Suprapubic skin (tissue), 4 donors: ENCODE results near the gene CHST9. TPM values are rescaled to one million over a fixed set of nuclear protein-coding genes. Genes with fewer than 3 reads are reported as not detected.

Source experiments
- DNase-seq, 2 donors: peaks; one replicate each; pipeline ENCODE4 v3.0.0-alpha.2; 2019; ENCODE audit warnings: low spot score in 2 of 2
- H3K27ac ChIP-seq: fragments of 200-600 bp; sonication (generic); one replicate; pipeline ENCODE4 v1.5.1; 2019
- H3K27me3 ChIP-seq: fragments of 200-600 bp; sonication (generic); one replicate; pipeline ENCODE4 v1.5.1; 2019
- H3K36me3 ChIP-seq: fragments of 200-600 bp; sonication (generic); one replicate; pipeline ENCODE4 v1.5.1; 2019
- H3K4me1 ChIP-seq: fragments of 200-600 bp; sonication (generic); one replicate; pipeline ENCODE4 v1.5.1; 2019
- H3K4me3 ChIP-seq: fragments of 200-600 bp; sonication (generic); one replicate; pipeline ENCODE4 v1.5.1; 2019; ENCODE audit warnings: mild to moderate bottlenecking
- H3K9me3 ChIP-seq: fragments of 200-600 bp; sonication (generic); one replicate; pipeline ENCODE4 v1.5.1; 2019
- EP300 ChIP-seq: sonication (generic); formaldehyde crosslinking; IDR thresholded peaks from one replicate; pipeline ENCODE4 v1.6.1; 2017; ENCODE audit warnings: antibody characterized with exemption
- POLR2A ChIP-seq, 2 donors: fragments of 450-650 bp; IDR thresholded peaks; one replicate each; pipeline ENCODE4 v1.6.1; 2017; ENCODE audit warnings: antibody characterized with exemption in 2 of 2, mild to moderate bottlenecking in 2 of 2, moderate library complexity in 2 of 2
- POLR2AphosphoS5 ChIP-seq, 3 donors: sonication (generic); formaldehyde crosslinking; IDR thresholded peaks; one replicate each; pipeline ENCODE4 v1.6.1; 2017; ENCODE audit warnings: antibody characterized with exemption in 3 of 3
- WGBS: methylation state at CpG from one replicate; pipeline ENCODE4 v1.1.5; 2018; 5-methylcytosine and 5-hydroxymethylcytosine counted together
- total RNA-seq, 4 donors: library from RNA; depleted of rRNA; stranded (reverse); fragments of >200 nt; gene quantifications; one replicate each; pipeline ENCODE4 v1.1.0, GENCODE V29; 2016
- TF ChIP-seq, protein P1 (sequence below), 2 donors: fragments of 200-600 bp in 1 of 2; fragments of 450-650 bp in 1 of 2; sonication (generic) in 1 of 2; IDR thresholded peaks; one replicate each; pipeline ENCODE4 v1.5.1; 2016 to 2019; ENCODE audit warnings: antibody characterized with exemption in 2 of 2, mild to moderate bottlenecking in 1 of 2, moderate library complexity in 1 of 2

The CHST9 gene
- total RNA-seq, 4 donors from 2014 or later: 0.08 to 2.0 (median 0.33) TPM

DNA sequence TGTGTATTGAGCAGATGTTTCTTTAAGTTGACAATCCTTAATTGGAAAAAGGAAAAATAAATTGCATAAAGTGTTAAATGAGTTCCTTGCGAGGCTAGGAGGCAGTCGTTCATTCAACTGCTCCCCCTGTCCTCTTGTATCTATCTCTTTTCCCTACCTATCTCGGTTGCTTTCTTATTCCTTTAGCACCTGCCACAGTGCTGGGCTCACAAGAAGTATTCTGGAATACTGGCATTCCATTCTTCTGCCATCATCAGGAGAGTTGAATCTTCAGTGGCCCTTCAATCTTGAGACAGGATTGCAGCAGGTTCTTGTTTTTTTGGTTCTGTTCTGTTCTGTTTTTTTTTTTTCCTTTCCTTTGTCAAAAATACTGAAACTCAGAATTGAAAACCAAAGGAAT, 176.5 kb downstream of the CHST9 start:
- H3K4me1 ChIP-seq: no peaks in the 10 kb centered on the region
- WGBS: 67% methylated on average over 3 of the region's 3 CpGs
- no peaks in the 10 kb centered on the region for H3K9me3 ChIP-seq
- H3K4me3 ChIP-seq: no peak overlapping the region
- H3K27me3 ChIP-seq: no peaks in the 10 kb centered on the region
- H3K36me3 ChIP-seq: no peaks in the 10 kb centered on the region
- TF ChIP-seq POLR2AphosphoS5 (IDR thresholded peaks at IDR 0.05) (no peak), POLR2A (IDR thresholded peaks at IDR 0.05) (no peak), EP300 (no peak)
- TF ChIP-seq, protein P1, sequence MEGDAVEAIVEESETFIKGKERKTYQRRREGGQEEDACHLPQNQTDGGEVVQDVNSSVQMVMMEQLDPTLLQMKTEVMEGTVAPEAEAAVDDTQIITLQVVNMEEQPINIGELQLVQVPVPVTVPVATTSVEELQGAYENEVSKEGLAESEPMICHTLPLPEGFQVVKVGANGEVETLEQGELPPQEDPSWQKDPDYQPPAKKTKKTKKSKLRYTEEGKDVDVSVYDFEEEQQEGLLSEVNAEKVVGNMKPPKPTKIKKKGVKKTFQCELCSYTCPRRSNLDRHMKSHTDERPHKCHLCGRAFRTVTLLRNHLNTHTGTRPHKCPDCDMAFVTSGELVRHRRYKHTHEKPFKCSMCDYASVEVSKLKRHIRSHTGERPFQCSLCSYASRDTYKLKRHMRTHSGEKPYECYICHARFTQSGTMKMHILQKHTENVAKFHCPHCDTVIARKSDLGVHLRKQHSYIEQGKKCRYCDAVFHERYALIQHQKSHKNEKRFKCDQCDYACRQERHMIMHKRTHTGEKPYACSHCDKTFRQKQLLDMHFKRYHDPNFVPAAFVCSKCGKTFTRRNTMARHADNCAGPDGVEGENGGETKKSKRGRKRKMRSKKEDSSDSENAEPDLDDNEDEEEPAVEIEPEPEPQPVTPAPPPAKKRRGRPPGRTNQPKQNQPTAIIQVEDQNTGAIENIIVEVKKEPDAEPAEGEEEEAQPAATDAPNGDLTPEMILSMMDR (IDR thresholded peaks at IDR 0.05): no peak
- no peak overlapping the region for H3K27ac ChIP-seq
- no peak for DNase-seq

DNA sequence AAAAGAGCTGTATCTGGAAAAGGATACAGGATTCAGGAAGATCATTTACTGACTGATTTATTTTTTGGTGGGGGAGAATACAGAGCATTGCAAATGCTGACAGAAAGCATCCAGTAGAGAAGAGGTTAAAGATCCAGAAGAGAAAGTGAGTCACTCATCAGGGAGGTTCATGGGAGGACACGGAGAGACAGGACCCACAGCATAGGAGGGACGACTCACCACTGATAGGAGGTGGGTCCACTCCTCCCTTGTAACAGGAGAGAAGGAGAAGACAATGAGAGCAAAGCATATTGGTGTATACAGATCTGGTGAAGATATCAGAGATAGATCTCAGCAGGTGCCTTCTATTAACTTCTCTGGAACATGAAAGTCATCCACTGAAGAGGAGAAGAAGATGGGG, 177.2 kb downstream of the CHST9 start:
- TF ChIP-seq POLR2A (IDR thresholded peaks at IDR 0.05) (no peak), EP300 (no peak), POLR2AphosphoS5 (IDR thresholded peaks at IDR 0.05) (no peak)
- TF ChIP-seq, protein P1 (IDR thresholded peaks at IDR 0.05): no peak
- Histone ChIP-seq H3K27me3 (no peaks in the 10 kb centered on the region), H3K36me3 (no peaks in the 10 kb centered on the region), H3K4me1 (no peaks in the 10 kb centered on the region), H3K27ac (no peak overlapping the region), H3K9me3 (no peaks in the 10 kb centered on the region), H3K4me3 (no peak overlapping the region)
- WGBS: 17% methylated on average over 2 of the region's 2 CpGs
- no peak for DNase-seq

DNA sequence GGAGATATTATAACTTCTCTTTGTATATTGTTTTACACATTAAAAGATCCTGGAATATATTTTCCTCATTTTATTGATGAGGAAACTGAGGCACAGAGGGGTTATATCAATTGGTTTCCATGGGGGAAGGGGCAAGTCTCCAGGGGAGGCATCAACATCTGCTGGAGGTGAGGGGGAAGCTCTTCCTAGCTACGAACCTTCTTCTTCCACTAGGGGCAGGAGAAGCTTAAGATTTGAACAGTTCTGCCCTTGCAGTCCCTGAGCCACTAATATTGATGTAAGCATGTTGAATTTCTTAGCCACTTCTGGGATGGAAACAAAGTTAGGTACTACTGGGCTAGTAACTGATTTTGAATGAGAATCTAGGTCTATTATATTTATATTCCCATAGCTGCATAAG, 179.5 kb downstream of the CHST9 start:
- WGBS: 23% methylated on average over 1 of the region's 1 CpG
- no peaks in the 10 kb centered on the region for H3K9me3 ChIP-seq
- H3K4me3 ChIP-seq: no peak overlapping the region
- DNase-seq: no peak
- TF ChIP-seq, protein P1 (IDR thresholded peaks at IDR 0.05): no peak
- TF ChIP-seq EP300 (no peak), POLR2AphosphoS5 (IDR thresholded peaks at IDR 0.05) (no peak), POLR2A (IDR thresholded peaks at IDR 0.05) (no peak)
- no peak overlapping the region for H3K27ac ChIP-seq
- H3K27me3 ChIP-seq: no peaks in the 10 kb centered on the region
- no peaks in the 10 kb centered on the region for H3K4me1 ChIP-seq
- no peaks in the 10 kb centered on the region for H3K36me3 ChIP-seq

DNA sequence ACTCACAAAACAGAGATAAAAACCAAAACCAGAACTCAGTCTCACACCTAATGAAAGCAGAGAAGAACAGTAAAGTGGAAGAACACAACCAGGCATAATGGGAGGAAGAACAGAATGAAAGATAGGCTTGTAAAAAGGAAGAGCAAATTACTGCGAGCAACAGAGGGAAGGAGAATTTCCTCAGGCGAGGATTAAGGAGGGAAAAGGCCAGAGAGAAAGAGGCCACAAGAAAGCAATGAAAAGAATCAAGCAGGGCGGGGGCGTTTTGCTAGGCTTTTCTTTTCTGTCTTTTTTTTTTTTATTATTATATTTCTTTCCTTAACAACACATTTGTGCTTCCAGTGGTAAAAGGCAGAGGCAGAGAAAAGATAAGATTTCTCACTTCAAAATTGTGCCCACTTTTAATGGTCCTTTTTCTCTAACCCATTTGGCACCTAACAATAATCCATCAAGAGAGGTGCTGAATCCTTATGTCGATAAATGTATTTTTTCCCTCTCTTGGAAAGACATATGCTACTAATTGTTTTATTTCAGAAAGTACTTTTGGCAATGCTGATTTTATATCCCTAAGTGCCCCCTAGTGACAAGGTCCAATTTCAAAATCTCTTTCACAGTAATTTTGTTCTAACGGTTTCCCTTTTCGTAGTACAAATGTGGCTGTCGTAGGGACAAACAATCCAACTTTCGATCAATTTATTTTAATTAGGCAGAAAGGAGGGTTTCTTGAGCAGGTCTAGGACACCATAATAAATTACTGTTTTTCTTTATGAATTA, 180.9 kb downstream of the CHST9 start:
- no peak for DNase-seq
- Histone ChIP-seq H3K27ac (no peak overlapping the region), H3K27me3 (no peaks in the 10 kb centered on the region), H3K4me1 (no peaks in the 10 kb centered on the region), H3K36me3 (no peaks in the 10 kb centered on the region), H3K9me3 (no peaks in the 10 kb centered on the region), H3K4me3 (no peak overlapping the region)
- no peak for TF ChIP-seq POLR2AphosphoS5 (IDR thresholded peaks at IDR 0.05)
- TF ChIP-seq EP300: no peak
- TF ChIP-seq POLR2A (IDR thresholded peaks at IDR 0.05): no peak
- TF ChIP-seq, protein P1 (IDR thresholded peaks at IDR 0.05): no peak
- WGBS: 42% methylated on average over 9 of the region's 9 CpGs

DNA sequence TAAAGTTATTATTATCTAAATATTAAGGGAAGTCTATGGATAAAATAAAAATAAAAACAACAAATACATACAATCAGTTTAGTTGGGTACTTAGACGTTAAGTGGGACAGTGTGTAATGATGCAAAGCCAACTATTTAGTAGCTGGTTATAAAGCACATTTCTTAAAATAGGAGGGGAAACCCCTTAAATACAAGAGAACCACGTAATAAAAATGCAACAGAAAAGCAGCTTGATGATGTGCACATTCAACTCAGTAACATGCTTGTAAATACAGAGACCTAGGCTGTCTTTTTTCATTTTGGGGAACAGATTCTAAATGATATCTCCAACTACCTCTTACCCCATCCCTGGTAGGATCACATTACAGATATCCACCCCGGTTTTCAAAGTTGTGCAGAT, 185.3 kb downstream of the CHST9 start:
- H3K27ac ChIP-seq: no peak overlapping the region
- no peaks in the 10 kb centered on the region for H3K36me3 ChIP-seq
- H3K27me3 ChIP-seq: no peaks in the 10 kb centered on the region
- TF ChIP-seq EP300 (no peak), POLR2A (IDR thresholded peaks at IDR 0.05) (no peak), POLR2AphosphoS5 (IDR thresholded peaks at IDR 0.05) (no peak)
- TF ChIP-seq, protein P1 (IDR thresholded peaks at IDR 0.05): no peak
- WGBS: 35% methylated on average over 3 of the region's 3 CpGs
- no peak for DNase-seq
- no peaks in the 10 kb centered on the region for H3K9me3 ChIP-seq
- no peak overlapping the region for H3K4me3 ChIP-seq
- no peaks in the 10 kb centered on the region for H3K4me1 ChIP-seq
